HG03469 (cell line): ENCODE data around the gene KIAA0586.
A peak's percentile ranks its signal among the peaks of the same experiment; 100 is the strongest.
"Not testable (repeated sequence)": the region's sequence is repeated elsewhere in the genome, so short reads cannot be mapped to it uniquely, and the experiment has no call there.

Experiments
- ATAC-seq: cut with Tn5 transposase; IDR thresholded peaks from one replicate; pipeline ENCODE4 v1.9.1; 2021; ENCODE audit warnings: mild to moderate bottlenecking, moderate library complexity, moderate number of reproducible peaks; ENCODE audit not compliant: unreplicated experiment

KIAA0586 gene

DNA sequence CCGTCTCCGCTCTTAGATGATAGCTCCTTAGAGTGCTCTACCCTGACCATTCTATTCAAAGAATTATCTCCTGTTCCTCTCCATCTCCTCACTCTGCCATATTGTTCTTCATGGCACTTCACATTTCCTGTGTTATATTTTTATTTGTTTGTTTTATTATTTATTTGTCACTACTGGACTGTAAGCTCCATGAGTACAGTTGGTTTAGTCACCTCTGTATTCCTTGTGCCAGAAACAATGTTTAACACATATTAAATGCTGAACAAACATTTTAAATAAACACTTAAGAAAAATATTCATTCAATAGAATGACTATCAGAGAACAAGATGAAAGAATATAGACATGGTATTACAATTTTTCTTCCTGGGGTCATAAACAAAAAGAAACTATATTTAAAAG is 35.6 kb downstream of the KIAA0586 start:
- ATAC-seq = no peak

DNA sequence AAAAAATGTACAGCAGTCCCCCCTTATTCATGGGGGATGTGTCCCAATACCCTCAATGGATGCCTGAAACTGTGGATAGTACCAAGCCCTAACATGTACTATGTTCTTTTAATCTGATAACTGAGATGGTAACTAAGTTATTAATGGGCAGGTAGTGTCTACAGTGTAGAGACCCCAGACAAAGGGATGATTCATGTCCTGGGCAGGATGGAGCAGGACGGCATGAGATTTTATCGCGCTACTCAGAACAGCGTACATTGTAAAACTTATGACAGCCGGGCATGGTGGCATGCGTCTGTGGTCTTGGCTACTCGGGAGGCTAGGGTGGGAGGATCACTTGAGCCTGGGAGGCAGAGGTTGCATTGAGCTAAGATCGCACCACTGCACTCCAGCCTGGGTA is 37.1 kb downstream of the KIAA0586 start:
- ATAC-seq = no peak

DNA sequence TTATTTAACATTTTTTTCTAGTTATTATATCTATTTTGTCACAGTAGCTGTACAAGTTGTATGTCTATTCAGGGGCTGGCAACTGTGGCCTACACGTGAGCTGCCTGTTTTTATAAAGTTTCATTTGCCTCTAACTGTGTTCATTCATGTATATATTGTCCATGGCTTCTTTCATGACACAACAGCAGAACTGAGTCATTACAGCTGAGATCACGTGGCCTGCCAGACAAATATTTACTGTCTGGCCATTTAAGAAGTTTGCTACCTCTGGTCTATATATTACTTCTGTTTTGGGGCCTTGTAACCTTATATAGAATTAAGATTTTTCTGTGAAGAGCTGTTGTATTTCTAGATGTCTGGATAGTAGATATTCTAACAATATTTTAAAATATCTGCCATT is 37.9 kb downstream of the KIAA0586 start:
- no peak for ATAC-seq

DNA sequence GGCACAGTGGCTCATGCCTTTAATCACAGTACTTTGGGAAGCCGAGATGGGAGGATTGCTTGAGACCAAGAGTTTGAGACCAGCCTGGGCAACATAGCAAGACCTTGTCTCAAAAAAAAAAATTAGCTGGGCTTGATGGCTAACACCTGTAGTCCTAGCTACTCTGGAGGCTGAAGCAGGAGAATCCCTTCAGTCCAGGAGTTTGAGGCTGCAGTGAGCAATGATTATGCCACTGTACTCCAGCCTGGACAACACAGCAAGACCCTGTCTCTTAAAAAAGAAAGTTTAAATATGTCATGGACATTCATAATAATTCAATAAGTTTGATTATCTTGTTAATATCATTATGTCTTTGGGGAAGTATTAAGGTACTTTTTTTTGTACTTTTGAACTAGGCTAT is 38.9 kb downstream of the KIAA0586 start:
- no peak for ATAC-seq

DNA sequence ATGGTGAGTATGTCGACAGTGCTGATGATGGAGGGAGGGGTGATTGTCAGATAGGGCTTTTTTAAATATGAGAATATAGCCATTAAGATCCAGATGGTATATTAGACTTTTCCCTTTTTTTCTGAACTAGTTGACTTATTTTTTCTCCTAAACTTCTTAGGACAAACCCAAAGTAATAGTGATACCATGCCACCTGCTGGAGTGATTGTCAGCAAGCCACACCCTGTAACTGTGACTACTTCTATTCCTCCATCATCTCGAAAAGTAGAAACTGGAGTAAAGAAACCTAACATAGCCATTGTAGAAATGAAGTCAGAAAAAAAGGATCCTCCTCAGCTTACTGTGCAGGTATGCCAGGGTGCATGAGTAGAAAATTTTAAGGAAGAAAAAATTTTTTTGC is 40.1 kb downstream of the KIAA0586 start:
- ATAC-seq = no peak

DNA sequence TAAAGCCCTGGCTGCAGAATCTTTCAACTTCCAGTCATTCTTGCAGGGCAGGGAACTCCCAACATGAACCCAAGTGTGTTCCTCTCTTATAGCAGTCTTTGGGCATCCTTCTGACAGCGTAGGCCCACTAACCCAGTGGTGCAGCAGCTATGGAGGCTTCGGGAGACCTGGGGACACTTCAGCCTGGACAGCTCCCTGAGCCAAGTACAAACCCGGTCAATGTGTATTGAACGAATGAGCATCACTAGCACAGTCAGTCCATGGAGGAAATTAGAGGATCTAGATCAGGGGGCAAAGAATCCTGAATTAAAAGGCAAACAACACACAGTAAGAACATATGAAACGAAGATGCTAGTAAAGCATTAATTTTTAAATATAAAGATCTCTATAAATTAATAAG is 41.8 kb downstream of the KIAA0586 start:
- no peak for ATAC-seq

DNA sequence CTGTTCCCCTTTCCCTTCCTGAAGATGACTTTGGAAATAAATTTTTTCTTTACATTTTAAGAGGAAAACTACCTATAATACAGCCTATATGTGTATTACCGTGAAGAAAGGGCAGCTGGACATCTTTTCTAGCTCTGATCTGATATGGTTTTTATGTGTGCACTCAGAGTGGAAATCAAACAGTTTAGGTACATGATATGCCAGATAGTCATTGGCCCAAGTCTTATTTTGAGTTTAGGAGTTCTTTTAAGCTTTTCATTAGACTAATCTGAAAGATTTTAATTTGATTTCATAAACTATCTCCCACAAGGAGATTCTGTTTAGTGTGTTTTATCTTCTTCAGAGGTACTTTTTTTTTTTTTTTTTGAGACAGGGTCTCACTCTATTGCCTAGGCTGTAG is 48.8 kb downstream of the KIAA0586 start:
- ATAC-seq = no peak

DNA sequence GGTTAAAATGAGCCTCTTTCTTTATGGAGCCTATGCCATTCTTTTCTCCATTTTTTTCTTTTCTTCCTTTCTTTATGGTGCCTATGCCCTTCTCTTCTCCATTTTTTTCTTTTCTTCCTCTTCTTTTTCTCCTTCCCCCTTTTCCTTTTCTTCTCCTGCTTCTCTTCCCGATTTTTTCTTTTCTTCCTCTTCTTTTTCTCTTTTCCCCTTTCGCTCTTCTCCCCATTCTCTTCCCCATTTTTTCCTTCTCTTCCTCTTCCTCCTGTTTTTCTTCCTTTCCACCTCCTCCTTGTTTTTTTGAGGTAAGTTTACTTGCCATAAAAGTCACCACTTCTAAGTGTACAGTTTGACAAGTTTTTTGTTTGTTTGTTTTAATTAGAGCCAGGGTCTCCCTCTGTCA is 50.1 kb downstream of the KIAA0586 start:
- no peak for ATAC-seq

DNA sequence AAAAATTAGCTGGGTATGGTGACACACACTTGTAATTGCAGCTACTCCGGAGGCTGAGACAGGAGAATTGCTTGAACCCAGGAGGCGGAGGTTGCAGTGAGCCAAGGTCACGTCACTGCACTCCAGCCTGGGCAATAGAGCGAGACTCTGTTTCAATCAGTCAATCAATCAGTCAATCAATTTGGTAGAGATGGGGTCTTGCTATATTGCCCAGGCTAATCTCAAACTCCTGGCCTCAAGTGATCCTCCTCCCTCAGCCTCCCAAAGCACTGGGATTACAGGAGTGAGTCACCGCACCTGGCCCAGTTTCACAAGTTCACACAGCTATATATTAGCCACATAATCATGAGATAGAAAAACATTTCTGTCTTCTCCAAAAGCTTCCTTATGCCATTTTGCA is 50.8 kb downstream of the KIAA0586 start:
- not testable (repeated sequence) for ATAC-seq

DNA sequence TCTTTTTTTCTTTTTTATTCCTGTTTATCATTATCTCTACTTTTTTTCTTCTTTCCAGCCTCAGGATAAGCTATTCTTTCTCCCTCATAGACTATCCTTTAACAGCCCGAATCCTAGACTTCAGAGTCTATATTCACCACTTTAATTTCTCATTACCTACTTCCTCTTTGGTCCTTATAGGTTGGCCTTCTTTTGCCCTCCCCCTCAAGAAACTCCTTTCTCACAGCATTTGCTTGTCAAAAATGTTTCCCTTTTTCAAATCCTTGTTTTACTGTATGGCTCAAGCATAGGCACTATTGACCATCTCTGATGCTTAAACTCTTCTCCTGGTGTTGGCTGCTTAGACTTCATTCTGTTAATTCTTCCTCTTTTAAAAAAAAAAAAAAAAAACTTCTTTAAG is 52.5 kb downstream of the KIAA0586 start:
- peak; percentile 47 for ATAC-seq

DNA sequence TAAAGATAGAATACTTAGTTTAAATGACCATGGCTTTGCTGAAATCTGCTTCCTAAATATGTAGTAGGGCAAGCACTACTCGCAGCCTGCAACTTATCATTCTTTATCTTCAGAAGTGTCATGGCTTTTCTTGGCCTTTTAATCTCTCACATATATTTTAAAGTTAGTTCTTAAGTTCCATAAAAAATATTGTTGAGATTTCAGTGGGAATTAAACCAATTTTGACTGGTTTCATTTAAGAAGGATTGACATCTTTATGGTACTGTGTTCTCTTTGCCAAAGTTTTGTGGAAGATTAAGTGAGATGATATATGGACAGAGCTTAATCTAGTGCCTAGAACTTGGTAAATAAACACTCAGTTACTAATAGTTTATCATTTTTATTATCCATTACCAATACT is 56.7 kb downstream of the KIAA0586 start:
- ATAC-seq = no peak

DNA sequence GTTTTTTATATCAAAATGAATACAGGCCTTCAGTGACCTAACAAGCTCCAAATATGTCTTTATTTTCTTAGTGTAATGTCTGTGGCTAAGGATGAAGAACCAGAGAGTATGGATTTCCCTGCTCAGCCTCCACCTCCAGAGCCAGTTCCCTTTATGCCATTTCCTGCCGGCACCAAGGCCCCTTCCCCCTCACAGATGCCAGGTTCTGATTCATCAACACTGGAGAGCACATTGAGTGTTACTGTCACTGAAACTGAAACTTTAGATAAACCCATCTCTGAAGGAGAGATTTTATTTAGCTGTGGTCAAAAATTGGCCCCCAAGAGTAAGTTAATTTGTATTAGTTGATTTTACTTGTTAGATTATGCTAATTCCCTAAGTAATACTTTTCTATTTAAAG is 61.0 kb downstream of the KIAA0586 start:
- ATAC-seq = no peak

DNA sequence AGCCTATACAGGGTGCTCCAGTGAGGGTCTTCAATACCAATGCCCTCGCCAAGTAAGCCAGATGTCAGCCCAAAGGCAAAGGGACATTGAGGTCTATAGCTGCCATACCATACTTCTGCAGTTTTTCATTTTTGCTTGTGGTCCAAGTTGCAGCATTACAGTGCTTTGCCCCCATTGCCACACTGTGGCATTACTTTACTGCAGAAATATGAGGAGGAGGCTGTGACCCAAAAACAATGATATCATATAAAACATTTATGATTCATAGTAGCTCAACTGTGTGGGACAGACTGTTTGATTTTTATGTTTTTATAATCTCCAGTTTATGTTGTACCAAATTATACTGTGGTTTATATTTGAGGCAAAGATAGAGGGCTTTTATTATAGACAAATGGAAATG is 64.1 kb downstream of the KIAA0586 start:
- ATAC-seq = no peak

DNA sequence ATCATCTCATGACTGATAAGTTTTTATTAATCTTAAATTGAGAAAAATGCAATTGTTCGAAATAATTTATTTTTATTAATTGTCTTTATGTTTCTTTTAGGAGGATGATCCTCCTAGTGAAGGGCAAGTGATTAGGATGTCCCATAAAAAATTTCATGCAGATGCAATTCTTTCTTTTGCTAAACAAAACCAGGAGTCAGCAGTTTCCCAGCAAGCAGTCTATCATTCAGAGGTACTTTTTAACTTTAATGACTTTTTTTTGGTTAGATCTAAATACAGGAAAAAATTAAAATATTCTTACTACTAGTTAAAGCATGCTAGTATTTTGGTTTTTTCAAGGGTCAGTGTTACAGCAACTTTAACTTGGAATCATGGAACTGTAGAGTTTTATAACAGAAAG is 64.5 kb downstream of the KIAA0586 start:
- no peak for ATAC-seq

DNA sequence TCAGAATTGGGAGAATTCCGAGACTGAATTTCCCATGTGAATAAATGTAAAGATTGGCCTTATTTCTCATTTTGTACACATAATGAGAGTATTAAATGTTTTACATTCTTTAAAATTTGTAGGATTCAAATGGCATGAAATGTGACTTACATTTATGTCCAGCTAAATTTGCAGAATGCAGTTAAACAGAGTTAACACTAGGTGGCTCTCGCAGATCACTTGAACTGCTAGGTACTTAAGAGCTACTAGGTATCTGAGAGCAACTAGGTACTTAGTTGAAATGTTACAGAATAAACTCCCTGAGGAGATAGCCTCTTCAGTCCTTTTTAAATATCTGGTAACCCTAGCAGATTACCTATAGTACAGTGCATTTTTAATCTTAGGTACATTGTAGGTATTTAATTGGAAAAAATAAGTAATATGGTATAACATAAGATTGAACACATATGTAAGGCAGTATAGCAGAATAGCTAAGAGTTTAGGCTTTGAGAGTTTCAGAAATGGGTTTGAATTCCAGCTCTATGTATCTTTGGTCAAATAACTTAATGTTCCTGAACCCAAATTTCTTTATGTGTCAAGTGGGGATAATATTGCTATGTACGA is 73.8 kb downstream of the KIAA0586 start:
- ATAC-seq = no peak

DNA sequence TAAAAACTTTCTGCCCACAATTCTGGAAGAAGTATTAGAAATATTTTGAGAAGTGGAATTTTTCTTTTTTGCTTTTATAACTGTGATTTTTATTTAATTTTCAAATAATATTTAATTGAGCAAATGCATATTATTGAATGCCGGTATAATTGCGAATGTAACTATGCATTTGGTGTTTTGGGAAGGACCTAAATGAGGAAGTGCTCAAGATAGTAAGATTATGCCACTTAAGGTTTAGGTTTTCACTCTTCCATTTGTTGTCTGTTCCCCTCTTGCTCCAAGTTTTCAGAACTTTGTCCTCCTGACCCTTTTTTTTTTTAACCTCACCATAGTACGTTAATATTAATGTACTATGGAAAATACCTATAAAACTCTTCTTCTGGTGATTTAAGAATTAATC is 85.8 kb downstream of the KIAA0586 start:
- ATAC-seq = no peak

DNA sequence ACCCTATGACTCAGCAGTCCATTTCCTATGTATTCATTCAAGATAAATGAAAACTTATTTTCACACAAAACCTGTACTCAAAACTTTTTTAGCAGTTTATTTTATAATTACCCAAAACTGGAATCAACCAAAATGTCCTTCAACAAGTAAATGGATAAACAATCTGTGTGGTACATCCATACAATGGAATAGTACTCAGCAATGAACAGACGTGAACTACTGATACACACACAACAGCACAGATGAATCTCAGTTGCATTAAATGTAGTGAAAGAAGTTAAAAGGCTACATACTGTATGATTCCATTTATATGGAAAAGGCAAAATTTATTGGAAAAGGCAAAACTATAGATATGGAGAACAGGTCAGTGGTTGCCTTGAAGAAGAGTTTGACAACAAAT is 90.1 kb downstream of the KIAA0586 start:
- ATAC-seq = no peak

DNA sequence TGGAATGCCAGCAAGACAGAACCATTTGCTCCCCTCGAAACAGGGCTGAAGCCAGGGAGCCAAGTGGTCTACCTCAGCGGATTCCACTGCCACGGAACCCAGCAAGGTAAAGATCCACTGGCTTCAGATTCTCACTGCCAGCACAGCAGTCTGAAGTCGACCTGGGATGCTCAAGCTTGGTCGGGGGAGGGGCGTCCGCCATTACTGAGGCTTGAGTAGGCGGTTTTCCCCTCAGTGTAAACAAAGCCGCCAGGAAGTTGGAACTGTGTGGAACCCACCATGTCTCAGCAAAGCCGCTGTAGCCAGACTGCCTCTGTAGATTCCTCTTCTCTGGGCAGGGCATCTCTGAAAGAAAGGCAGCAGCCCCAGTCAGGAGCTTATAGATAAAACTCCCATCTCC is 98.2 kb downstream of the KIAA0586 start:
- not testable (repeated sequence) for ATAC-seq

DNA sequence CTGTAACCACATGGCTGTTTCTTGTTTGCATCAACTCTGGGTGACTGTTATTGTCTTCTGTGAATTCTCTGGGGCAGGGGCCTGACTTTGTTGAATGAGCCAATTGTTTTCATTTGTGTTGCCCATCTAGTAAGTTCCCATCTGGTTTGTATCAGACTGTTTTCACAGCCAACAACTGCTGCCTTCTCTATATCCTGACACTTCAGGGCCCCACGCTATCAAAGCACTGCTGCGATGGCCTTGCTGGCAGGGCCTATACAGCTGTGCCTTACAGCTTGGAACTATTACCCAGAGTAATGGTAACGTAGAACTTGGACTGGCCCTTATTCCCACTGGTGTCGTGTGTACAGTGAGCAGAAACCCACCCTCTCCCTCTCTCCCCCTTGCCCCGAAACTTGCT is 105.9 kb downstream of the KIAA0586 start:
- no peak for ATAC-seq

DNA sequence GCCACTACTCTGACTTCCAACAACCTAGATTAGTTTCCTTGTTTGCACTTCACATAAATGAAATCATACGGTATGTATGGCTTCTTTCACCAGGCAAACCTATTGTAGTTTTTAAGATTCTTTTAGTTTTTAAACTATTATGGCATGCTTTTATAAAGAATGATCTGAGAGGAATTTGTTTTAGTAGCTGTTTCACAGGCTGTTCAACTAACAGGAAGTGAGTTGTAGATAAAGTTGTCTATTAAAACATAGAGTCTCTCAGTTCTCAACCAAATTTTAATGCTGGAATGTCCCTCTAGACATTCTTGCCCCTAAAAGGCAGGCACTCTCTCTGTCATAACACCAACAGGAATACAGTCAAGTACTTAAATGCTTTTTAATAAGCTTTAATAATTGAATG is 107.5 kb downstream of the KIAA0586 start:
- no peak for ATAC-seq

DNA sequence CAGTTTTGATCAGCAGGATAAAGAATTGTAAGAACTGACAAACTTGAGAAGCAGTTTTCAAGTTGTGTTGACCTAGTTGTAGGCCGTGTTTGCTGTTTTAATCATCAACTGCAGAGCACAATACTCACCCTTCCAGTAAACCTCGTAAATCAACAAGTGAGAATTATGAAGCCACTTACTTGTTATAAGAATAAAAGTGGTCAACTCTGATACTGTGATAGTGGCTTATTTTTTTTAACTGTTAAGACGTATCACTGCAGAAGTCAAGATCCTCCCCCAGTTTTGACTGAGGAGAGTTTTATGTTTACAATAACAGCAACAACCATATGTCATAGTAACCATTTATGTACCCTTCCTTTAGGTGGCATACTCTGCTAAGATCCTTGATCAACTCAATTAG is 109.5 kb downstream of the KIAA0586 start:
- no peak for ATAC-seq

DNA sequence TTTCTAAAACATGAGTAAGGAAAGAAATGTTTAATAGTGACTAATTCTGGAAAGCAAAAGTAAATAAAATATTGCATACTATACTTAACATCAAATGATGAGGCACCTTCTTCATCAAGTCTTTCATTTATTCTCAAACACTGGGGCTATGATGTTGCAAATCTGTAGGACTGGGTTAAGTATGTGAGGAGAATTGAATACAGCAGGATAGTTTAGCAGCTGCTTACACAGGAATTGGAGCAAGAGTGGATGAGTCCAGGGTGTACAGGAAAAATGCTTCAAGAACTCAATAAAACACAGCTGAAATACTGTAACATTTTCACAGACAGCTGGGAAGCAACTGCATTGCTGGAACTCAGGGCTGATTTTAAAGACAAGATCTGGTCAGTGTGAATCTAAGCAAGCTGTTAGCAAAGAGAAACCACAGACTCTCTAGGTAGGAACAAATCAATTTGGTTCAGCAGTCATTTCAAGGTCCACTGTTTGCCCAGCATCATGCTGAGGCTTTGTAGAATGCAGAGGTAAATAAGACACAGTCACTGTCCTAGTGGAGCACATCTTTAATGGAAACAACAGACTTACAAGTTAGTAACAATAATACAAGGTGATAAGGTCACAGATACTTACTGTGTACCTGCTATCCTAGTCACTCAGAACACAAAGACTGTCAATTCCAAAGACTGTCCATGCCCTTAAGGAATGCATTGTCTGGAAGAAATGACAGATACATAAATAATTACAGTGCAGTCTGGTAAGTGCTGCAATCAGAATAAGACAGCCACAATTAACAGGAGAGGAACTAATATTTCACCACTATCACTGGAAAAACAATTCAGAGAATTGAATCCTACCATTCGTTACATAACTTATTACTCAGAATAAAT is 113.5 kb downstream of the KIAA0586 start:
- ATAC-seq = no peak

DNA sequence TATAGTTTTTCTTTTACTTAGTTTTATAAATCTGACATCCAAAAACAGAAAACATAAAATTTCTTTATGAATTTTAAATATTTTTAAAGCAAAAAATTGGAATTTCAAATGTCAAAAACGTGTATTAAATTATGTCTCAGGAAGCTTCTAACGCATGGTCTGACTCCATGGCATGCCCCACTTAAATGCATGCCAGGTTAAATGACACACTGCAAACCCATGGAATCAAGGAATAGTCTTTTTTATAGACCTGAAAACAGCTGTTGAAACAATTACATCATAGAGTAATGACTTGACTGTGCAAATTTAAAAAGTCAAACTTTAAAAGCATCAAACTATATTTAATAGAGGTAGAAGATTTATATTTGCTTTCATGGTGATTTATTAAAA is 114.1 kb downstream of the KIAA0586 start:
- no peak for ATAC-seq
